Measurements from ENCODE around the gene CAMP. TPM values are rescaled to one million over a fixed set of nuclear protein-coding genes. Genes with fewer than 3 reads are reported as not detected.
A peak's percentile ranks its signal among the peaks of the same experiment; 100 is the strongest.

The CAMP gene
- total and polyA plus RNA-seq, 7 donors, result 1.1 to 1.2 TPM; not detected in 5

DNA sequence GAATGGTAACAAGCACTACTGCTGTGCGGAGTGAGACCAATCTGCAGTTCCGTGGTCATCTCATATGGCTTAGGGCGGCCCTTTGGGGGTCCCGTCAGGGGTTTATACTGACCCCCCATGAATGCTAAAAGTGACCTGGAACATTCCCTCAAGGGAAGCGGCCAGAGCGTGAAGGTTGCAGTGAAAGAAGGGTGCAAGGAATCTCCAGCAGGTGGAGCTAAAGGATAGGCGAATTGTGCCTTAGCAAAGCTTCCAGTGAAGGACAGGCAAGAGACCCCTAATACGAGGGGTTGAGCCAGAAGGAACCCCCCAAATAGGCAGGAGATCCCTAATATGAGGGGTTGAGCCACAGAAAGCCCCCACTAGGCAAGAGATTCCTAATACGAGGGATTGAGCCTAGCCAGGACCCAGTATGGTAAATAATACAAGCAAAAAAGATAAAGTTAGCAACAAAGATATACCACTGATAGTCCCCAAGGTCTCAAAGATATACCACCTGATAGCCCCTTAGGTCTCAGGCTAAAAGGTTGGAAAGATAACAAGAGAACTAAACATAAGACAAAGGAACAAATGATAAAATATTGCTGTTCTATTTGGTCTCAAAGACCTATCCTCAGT is 50.4 kb downstream of the CAMP start:
- Histone ChIP-seq H3K9me3 (no peaks in the 10 kb centered on the region), H3K4me3 (no peak overlapping the region), H3K27me3 (no peaks in the 10 kb centered on the region), H3K36me3 (peaks cover 0 to 12% (median under 1%) of the 10 kb centered on the region in 4 donors), H3K27ac (no peak overlapping the region), H3K4me1 (peaks cover 0 to 9% (median 0%) of the 10 kb centered on the region in 4 donors)
- peak; percentile 66 for DNase-seq
- intact Hi-C loops (cut with DNase I), result loop anchor here (1.0 kb wide), 1 partner anchor 163 kb away; no protein-coding TSS in a partner anchor
- WGBS, 2 donors, result 8 to 16% methylated on average over 9 of the region's 9 CpGs
- TF ChIP-seq POLR2A (IDR thresholded peaks at IDR 0.05) (no peak), POLR2AphosphoS5 (IDR thresholded peaks at IDR 0.05) (peak in 1 of 4 donors; percentile 28), EP300 (IDR thresholded peaks at IDR 0.05) (no peak)
- TF ChIP-seq, protein P1, sequence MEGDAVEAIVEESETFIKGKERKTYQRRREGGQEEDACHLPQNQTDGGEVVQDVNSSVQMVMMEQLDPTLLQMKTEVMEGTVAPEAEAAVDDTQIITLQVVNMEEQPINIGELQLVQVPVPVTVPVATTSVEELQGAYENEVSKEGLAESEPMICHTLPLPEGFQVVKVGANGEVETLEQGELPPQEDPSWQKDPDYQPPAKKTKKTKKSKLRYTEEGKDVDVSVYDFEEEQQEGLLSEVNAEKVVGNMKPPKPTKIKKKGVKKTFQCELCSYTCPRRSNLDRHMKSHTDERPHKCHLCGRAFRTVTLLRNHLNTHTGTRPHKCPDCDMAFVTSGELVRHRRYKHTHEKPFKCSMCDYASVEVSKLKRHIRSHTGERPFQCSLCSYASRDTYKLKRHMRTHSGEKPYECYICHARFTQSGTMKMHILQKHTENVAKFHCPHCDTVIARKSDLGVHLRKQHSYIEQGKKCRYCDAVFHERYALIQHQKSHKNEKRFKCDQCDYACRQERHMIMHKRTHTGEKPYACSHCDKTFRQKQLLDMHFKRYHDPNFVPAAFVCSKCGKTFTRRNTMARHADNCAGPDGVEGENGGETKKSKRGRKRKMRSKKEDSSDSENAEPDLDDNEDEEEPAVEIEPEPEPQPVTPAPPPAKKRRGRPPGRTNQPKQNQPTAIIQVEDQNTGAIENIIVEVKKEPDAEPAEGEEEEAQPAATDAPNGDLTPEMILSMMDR (IDR thresholded peaks at IDR 0.05), result peak; percentile 31 to 77 (median 68)

DNA sequence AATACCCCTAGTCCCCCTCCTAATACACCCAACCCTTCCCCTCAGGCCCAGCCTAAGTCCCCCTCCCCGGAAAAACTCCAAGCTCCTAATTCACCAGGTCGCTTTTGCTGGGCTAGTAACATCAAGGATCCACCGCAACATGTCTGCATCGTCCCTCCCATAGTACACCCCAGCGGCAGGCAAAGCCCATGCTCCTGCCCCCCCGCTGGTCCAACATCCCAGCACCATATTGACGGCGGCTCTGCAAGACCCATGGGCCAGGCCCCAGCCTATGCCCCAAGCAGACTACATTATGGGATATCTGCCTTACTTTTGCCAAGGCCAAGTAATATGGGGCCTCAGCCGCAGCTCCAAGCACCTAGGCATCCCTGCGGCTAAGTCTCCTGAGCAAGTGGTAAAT is 51.2 kb downstream of the CAMP start:
- Histone ChIP-seq H3K36me3 (peaks cover 0 to 4% (median 0%) of the 10 kb centered on the region in 4 donors), H3K27me3 (no peaks in the 10 kb centered on the region), H3K27ac (no peak overlapping the region), H3K4me1 (peaks cover 0 to 9% (median 0%) of the 10 kb centered on the region in 4 donors), H3K9me3 (no peaks in the 10 kb centered on the region), H3K4me3 (no peak overlapping the region)
- DNase-seq, result no peak
- TF ChIP-seq EP300 (IDR thresholded peaks at IDR 0.05) (no peak), POLR2A (IDR thresholded peaks at IDR 0.05) (no peak), POLR2AphosphoS5 (IDR thresholded peaks at IDR 0.05) (no peak)
- TF ChIP-seq, protein P1 (IDR thresholded peaks at IDR 0.05), result no peak
- 89 to 95% methylated on average over 10 of the region's 10 CpGs for WGBS, 2 donors
- intact Hi-C loops (cut with DNase I), result no loop called here

Small RNA genes lying within 50 kb of the gene (small RNA-seq; reads per million reads assigned to genes)
- gene MIR4443 (0.30 to 0.75 (median 0.36) reads per million in 3 donors), gene NDUFB1P1 (0 reads per million in 3 donors), gene RNU7-128P (0 reads per million in 3 donors)

Other genes with a start within 250 kb of the CAMP start
- 100 to 1,000 TPM; 138 to 266 (median 201) TPM for gene MAP4, start 207.1 kb upstream of the CAMP start, total RNA-seq
- 10 to 100 TPM; 41.2 to 90.0 (median 55.3) TPM for gene MAP4, start 207.1 kb upstream of the CAMP start, polyA plus RNA-seq
- 1 to 10 TPM in 1 of 4 donors, under 1 TPM in 2, not detected in 1; 0.27 to 3.9 (median 0.28) TPM for gene CDC25A, start 35.1 kb upstream of the CAMP start, total RNA-seq
- gene CDC25A, start 35.1 kb upstream of the CAMP start, polyA plus RNA-seq, result 1 to 10 TPM; 1.2 to 8.1 (median 3.9) TPM
- 10 to 100 TPM in 2 of 4 donors, 1 to 10 TPM in 2; 5.7 to 24.1 (median 10.8) TPM for gene ZNF589, start 17.6 kb downstream of the CAMP start, total RNA-seq
- gene ZNF589, start 17.6 kb downstream of the CAMP start, polyA plus RNA-seq, result 1 to 10 TPM; 1.2 to 8.1 (median 1.8) TPM
- 10 to 100 TPM; 14.7 to 36.2 (median 24.4) TPM for gene NME6, start 77.9 kb downstream of the CAMP start, total RNA-seq
- 10 to 100 TPM; 20.0 to 24.0 (median 20.4) TPM for gene NME6, start 77.9 kb downstream of the CAMP start, polyA plus RNA-seq
- gene SPINK8, start 110.2 kb downstream of the CAMP start, total RNA-seq, result not detected
- not detected for gene SPINK8, start 110.2 kb downstream of the CAMP start, polyA plus RNA-seq
- not detected for gene FBXW12, start 148.7 kb downstream of the CAMP start, total RNA-seq
- not detected for gene FBXW12, start 148.7 kb downstream of the CAMP start, polyA plus RNA-seq
- gene PLXNB1, start 206.6 kb downstream of the CAMP start, total RNA-seq, result 100 to 1,000 TPM in 1 of 4 donors, 10 to 100 TPM in 3; 59.9 to 162 (median 79.7) TPM
- gene PLXNB1, start 206.6 kb downstream of the CAMP start, polyA plus RNA-seq, result 10 to 100 TPM; 10.2 to 88.0 (median 10.4) TPM
- gene CCDC51, start 216.6 kb downstream of the CAMP start, total RNA-seq, result 10 to 100 TPM in 3 of 4 donors, 1 to 10 TPM in 1; 9.4 to 22.5 (median 13.1) TPM
- 10 to 100 TPM; 12.7 to 21.6 (median 18.6) TPM for gene CCDC51, start 216.6 kb downstream of the CAMP start, polyA plus RNA-seq
- 100 to 1,000 TPM; 146 to 352 (median 244) TPM for gene TMA7, start 216.8 kb downstream of the CAMP start, total RNA-seq
- 100 to 1,000 TPM; 419 to 762 (median 624) TPM for gene TMA7, start 216.8 kb downstream of the CAMP start, polyA plus RNA-seq
- gene ATRIP, start 223.2 kb downstream of the CAMP start, total RNA-seq, result 1 to 10 TPM; 3.4 to 9.4 (median 5.2) TPM
- gene ATRIP, start 223.2 kb downstream of the CAMP start, polyA plus RNA-seq, result 1 to 10 TPM; 1.8 to 6.2 (median 2.4) TPM

Measured in sigmoid colon (tissue), 7 donors.